Measurements from ENCODE around the gene NPAS2. TPM values are rescaled to one million over a fixed set of nuclear protein-coding genes. Genes with fewer than 3 reads are reported as not detected.

Gene NPAS2
- total RNA-seq, 4 donors from 2014 or later = 4.7 to 131 (median 11.2) TPM

DNA sequence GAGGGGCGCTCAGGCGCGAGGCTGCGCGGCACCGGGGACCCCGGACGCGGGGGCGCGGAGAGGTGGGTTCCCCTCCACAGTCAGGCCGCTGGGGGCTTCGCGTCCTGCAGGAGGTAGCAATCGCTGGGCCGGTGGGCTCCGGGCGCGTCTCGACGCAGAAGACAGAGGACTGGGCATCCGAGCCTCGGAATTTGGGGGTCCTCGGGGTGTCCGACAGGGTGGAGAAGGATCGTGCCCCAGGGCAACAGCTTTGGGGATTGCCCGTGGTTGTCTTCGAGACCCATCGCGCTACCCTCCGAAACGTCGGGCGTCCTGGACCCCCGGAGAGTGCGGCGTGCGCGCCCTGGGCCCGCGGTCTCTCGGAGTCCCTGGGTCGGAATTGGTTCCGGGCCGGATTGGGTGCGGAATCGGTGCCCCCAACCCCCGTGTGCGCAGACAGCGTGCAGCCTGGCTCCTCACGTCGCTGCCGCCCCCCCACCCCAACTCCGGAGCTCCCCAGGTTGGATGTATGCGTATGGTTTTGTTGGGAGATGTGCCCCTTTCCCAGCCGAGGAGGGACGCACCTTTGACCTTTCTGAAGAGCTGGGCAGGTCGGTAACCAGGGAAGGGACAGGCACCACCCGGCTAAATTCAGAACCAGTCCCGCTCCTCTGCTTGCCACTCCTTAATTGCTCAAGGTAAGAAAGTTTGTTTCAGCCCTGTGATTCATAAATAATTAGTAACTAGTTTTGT lies 750 bp downstream of the NPAS2 start:
- TF ChIP-seq CTCF (IDR thresholded peaks at IDR 0.05; ENCODE audit: low read depth) = no peak

DNA sequence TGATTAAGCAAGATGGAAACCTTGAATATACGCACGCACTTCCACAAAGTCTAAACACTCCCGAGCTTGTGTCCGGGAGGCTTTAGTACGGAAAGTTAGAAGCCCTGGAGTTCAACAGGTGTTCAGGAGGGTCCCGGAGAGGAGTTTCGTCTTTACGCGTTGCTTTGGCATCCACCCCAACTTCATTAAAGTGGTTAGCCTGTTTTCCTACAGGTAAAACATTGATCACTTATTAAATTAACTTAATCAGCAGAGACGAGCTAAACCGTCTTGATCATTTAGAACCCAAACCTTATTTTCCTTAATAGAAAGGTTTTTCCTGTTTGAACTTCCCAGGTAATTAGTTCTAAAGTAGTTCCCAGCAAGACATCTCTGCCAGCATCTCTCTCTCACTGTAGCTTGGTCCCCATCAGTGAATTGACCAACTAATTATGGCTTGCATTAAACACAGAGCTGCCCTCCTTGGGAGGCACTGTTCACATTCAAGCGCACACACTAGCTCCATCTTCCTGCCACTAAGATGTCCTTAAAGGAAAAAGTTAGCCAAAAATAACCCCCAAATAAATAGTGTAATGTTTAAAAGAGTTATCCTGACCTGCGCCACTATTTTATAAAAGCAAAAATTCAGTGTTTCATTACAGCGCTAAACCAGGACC lies 1.4 kb downstream of the NPAS2 start:
- no peak for TF ChIP-seq CTCF (IDR thresholded peaks at IDR 0.05; ENCODE audit: low read depth)

DNA sequence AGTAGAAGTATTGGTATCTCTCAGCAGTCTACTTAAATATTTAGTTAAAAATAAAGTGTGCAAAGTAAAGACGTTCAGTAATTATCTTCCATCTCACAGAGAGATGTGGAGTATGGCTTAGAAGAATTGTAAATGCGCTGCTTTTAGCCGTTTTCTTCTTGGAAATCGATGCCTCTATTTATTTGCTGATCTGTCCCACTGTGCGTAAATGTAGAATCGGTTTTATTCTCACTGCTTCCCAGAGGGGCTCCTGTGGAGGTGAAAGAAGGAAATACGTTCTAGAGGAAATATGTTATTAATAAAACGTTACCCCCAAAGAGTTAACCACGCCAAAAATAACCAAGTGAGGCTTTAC lies 1.9 kb downstream of the NPAS2 start:
- no peak for TF ChIP-seq CTCF (IDR thresholded peaks at IDR 0.05; ENCODE audit: low read depth)

DNA sequence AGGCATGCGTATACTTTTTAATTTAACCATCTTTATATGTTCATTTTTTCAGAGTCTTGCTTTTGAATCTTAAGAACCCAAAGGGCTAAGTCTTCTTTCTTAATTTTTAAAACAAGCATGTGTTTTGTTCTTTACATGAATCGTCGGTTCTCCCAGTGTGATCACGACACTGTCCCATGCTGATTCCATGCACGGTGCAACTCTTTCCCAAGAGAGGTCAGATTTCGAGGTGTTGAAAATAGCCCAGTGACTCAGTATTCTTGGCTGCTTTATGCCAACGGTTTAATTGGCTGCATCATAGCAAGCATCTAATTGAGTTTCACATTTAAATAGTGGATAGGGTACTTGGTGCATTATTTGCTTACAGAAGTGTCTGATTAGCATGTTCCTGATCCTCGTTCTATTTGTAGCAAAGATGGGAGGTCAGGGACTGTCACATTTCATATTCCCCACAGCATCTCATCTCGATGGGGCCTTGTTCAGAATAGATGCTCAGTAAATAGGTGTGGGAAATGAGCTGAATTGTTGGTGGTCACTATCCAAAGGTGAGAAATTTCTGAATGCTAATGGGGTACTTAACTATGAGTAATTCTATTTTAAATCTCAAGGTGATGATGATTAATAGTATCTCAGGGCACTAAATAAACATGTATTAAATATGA lies 2.8 kb downstream of the NPAS2 start:
- TF ChIP-seq CTCF (IDR thresholded peaks at IDR 0.05; ENCODE audit: low read depth) = no peak

GRCh38 chr2:100823665-100824438 lies 3.9 kb downstream of the NPAS2 start:
- TF ChIP-seq CTCF (IDR thresholded peaks at IDR 0.05; ENCODE audit: low read depth) = no peak

DNA sequence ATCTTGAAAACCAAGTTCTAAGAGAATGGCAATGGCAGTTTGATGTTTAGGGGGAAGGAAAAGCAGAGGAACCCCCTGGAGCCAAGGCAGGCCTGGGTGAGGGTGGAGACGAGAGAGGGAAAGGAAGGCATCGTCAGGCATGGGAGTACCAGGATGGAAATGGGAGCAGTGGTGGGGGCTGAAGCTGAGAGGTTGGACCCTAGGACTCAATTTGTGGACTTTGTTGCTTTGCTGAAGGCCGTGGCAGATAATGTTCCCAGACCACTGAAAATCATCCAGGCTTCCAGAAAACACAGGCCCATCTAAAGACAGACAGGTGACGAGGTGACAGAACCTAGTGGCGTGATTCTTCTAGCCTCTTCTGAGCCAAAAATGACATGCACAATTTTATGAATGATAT lies 4.9 kb downstream of the NPAS2 start:
- TF ChIP-seq CTCF (IDR thresholded peaks at IDR 0.05; ENCODE audit: low read depth) = no peak

DNA sequence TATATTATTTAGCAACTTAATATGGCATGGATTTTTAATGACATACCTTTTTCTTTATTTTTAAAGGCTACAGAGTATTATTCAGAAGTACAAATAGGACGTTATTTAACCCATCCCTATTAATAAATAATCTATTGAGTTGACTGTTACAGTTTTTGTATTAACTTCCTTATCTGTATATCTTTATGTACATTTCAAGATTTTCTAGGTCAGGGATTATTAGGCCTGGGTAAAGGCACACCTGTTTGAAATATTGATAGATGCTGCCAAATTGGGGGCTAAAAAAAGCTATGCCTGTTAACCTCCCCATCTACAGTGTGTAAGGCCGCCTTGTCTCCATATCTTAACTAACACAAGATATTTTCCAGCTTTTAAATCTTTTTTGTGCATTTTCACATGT lies 6.6 kb downstream of the NPAS2 start:
- no peak for TF ChIP-seq CTCF (IDR thresholded peaks at IDR 0.05; ENCODE audit: low read depth)
